Mucosa of stomach (tissue), 1 donor: ENCODE measurements around the gene KMT2E.

Source experiments
- H3K27me3 ChIP-seq: one replicate; pipeline ENCODE4 v1.7.0; 2013; ENCODE audit warnings: mild to moderate bottlenecking, low read length; ENCODE audit not compliant: control insufficient read depth, insufficient read depth
- H3K36me3 ChIP-seq: one replicate; pipeline ENCODE4 v1.7.0; 2013; ENCODE audit warnings: low read length; ENCODE audit not compliant: control insufficient read depth, insufficient read depth
- H3K4me1 ChIP-seq: one replicate; pipeline ENCODE4 v1.7.0; 2013; ENCODE audit warnings: mild to moderate bottlenecking, low read length; ENCODE audit not compliant: control insufficient read depth, insufficient read depth
- H3K4me3 ChIP-seq: one replicate; pipeline ENCODE4 v1.7.0; 2013; ENCODE audit warnings: low read length
- H3K9ac ChIP-seq: one replicate; pipeline ENCODE4 v1.7.0; 2013; ENCODE audit warnings: mild to moderate bottlenecking, low read length, moderate library complexity
- H3K9me3 ChIP-seq: one replicate; pipeline ENCODE4 v1.7.0; 2013; ENCODE audit warnings: mild to moderate bottlenecking, low read length, moderate library complexity; ENCODE audit not compliant: control insufficient read depth
- donor health status: Pancreatic carcinoma.

Gene KMT2E

GRCh38 chr7:105084581-105084980 lies 70.6 kb downstream of the KMT2E start:
- H3K9ac ChIP-seq: no peak overlapping the region
- no peaks in the 10 kb centered on the region for H3K27me3 ChIP-seq
- no peaks in the 10 kb centered on the region for H3K4me1 ChIP-seq
- H3K9me3 ChIP-seq: no peaks in the 10 kb centered on the region
- H3K4me3 ChIP-seq: no peak overlapping the region
- H3K36me3 ChIP-seq: no peaks in the 10 kb centered on the region

- no peaks in the 10 kb centered on the region for H3K27me3 ChIP-seq
- no peaks in the 10 kb centered on the region for H3K9me3 ChIP-seq
- H3K4me1 ChIP-seq: no peaks in the 10 kb centered on the region
- no peak overlapping the region for H3K9ac ChIP-seq
- H3K36me3 ChIP-seq: no peaks in the 10 kb centered on the region
- H3K4me3 ChIP-seq: no peak overlapping the region
These were observed 72.8 kb downstream of the KMT2E start for GRCh38 chr7:105086850-105087249.

GRCh38 chr7:105087981-105088380 lies 74.0 kb downstream of the KMT2E start:
- H3K4me3 ChIP-seq: no peak overlapping the region
- no peaks in the 10 kb centered on the region for H3K36me3 ChIP-seq
- H3K9me3 ChIP-seq: no peaks in the 10 kb centered on the region
- H3K27me3 ChIP-seq: no peaks in the 10 kb centered on the region
- no peaks in the 10 kb centered on the region for H3K4me1 ChIP-seq
- no peak overlapping the region for H3K9ac ChIP-seq

- Histone ChIP-seq H3K9me3 (no peaks in the 10 kb centered on the region), H3K9ac (no peak overlapping the region), H3K27me3 (no peaks in the 10 kb centered on the region), H3K4me1 (no peaks in the 10 kb centered on the region), H3K4me3 (no peak overlapping the region), H3K36me3 (no peaks in the 10 kb centered on the region)
These were observed 74.5 kb downstream of the KMT2E start for GRCh38 chr7:105088456-105088855.

- Histone ChIP-seq H3K4me3 (no peak overlapping the region), H3K27me3 (no peaks in the 10 kb centered on the region), H3K36me3 (peaks cover 7% of the 10 kb centered on the region), H3K4me1 (no peaks in the 10 kb centered on the region), H3K9me3 (no peaks in the 10 kb centered on the region), H3K9ac (no peak overlapping the region)
These were observed 81.0 kb downstream of the KMT2E start for GRCh38 chr7:105094966-105095365.

- Histone ChIP-seq H3K9ac (no peak overlapping the region), H3K4me3 (no peak overlapping the region), H3K4me1 (no peaks in the 10 kb centered on the region), H3K9me3 (no peaks in the 10 kb centered on the region), H3K27me3 (no peaks in the 10 kb centered on the region), H3K36me3 (peaks cover 7% of the 10 kb centered on the region)
These were observed 82.3 kb downstream of the KMT2E start for GRCh38 chr7:105096306-105096705.

- H3K4me1 ChIP-seq: no peaks in the 10 kb centered on the region
- no peak overlapping the region for H3K9ac ChIP-seq
- H3K36me3 ChIP-seq: peaks cover 7% of the 10 kb centered on the region
- no peak overlapping the region for H3K4me3 ChIP-seq
- no peaks in the 10 kb centered on the region for H3K27me3 ChIP-seq
- no peaks in the 10 kb centered on the region for H3K9me3 ChIP-seq
These were observed 83.6 kb downstream of the KMT2E start for GRCh38 chr7:105097619-105098018.

GRCh38 chr7:105098863-105099515 lies 85.0 kb downstream of the KMT2E start:
- H3K27me3 ChIP-seq: no peaks in the 10 kb centered on the region
- H3K9me3 ChIP-seq: no peaks in the 10 kb centered on the region
- no peak overlapping the region for H3K4me3 ChIP-seq
- H3K36me3 ChIP-seq: peaks cover 7% of the 10 kb centered on the region
- H3K4me1 ChIP-seq: no peaks in the 10 kb centered on the region
- no peak overlapping the region for H3K9ac ChIP-seq

GRCh38 chr7:105101864-105102263 lies 87.9 kb downstream of the KMT2E start:
- Histone ChIP-seq H3K9me3 (no peaks in the 10 kb centered on the region), H3K4me1 (no peaks in the 10 kb centered on the region), H3K9ac (no peak overlapping the region), H3K36me3 (peaks cover 4% of the 10 kb centered on the region), H3K4me3 (no peak overlapping the region), H3K27me3 (no peaks in the 10 kb centered on the region)

- no peaks in the 10 kb centered on the region for H3K9me3 ChIP-seq
- H3K27me3 ChIP-seq: no peaks in the 10 kb centered on the region
- H3K4me1 ChIP-seq: no peaks in the 10 kb centered on the region
- no peak overlapping the region for H3K4me3 ChIP-seq
- H3K9ac ChIP-seq: no peak overlapping the region
- H3K36me3 ChIP-seq: peaks cover 9% of the 10 kb centered on the region
These were observed 88.8 kb downstream of the KMT2E start for GRCh38 chr7:105102557-105103352.

GRCh38 chr7:105105579-105105978 lies 91.6 kb downstream of the KMT2E start:
- no peaks in the 10 kb centered on the region for H3K27me3 ChIP-seq
- no peak overlapping the region for H3K4me3 ChIP-seq
- H3K36me3 ChIP-seq: peaks cover 15% of the 10 kb centered on the region
- no peaks in the 10 kb centered on the region for H3K4me1 ChIP-seq
- no peak overlapping the region for H3K9ac ChIP-seq
- H3K9me3 ChIP-seq: no peaks in the 10 kb centered on the region

GRCh38 chr7:105106473-105106872 lies 92.5 kb downstream of the KMT2E start:
- Histone ChIP-seq H3K4me1 (no peaks in the 10 kb centered on the region), H3K4me3 (no peak overlapping the region), H3K9ac (no peak overlapping the region), H3K9me3 (no peaks in the 10 kb centered on the region), H3K36me3 (peaks cover 15% of the 10 kb centered on the region), H3K27me3 (no peaks in the 10 kb centered on the region)
